SU-DHL-6 (cell line): ENCODE data around the gene RNF166.

Source experiments
- H2AFZ ChIP-seq: fragments of 200-600 bp; sonication (generic); 2 replicates; pipeline ENCODE4 v1.6.1; 2014; ENCODE audit warnings: low read depth, mild to moderate bottlenecking, moderate library complexity, mixed read lengths, antibody characterized with exemption, low read length; ENCODE audit not compliant: severe bottlenecking
- H3F3A ChIP-seq: fragments of 200-600 bp; shearing (Covaris generic); 2 replicates; pipeline ENCODE4 v1.6.0; 2016; ENCODE audit warnings: antibody characterized with exemption, mild to moderate bottlenecking; ENCODE audit not compliant: insufficient read depth
- H3K27ac ChIP-seq: fragments of 200-600 bp; sonication (generic); 2 replicates; pipeline ENCODE4 v1.5.1; 2016; ENCODE audit warnings: low read depth, mild to moderate bottlenecking, low read length, moderate library complexity, mixed read lengths
- H3K27me3 ChIP-seq: fragments of 200-600 bp; sonication (generic), shearing (Covaris generic); 2 replicates; pipeline ENCODE4 v1.6.0; 2014; ENCODE audit warnings: mild to moderate bottlenecking, low read length
- H3K36me3 ChIP-seq: fragments of 200-600 bp; sonication (generic); 2 replicates; pipeline ENCODE4 v1.6.1; 2014; ENCODE audit warnings: mild to moderate bottlenecking, low read length, mixed read lengths
- H3K4me2 ChIP-seq: fragments of 300-600, 200-600 bp; shearing (Covaris generic), sonication (generic); 2 replicates; pipeline ENCODE4 v1.6.0; 2014; ENCODE audit warnings: low read length, low read depth, mild to moderate bottlenecking; ENCODE audit not compliant: poor library complexity, severe bottlenecking
- H3K4me3 ChIP-seq: fragments of 200-600 bp; sonication (generic); 2 replicates; pipeline ENCODE4 v1.5.1; 2014; ENCODE audit warnings: antibody characterized with exemption, low read length, mild to moderate bottlenecking, mixed read lengths; ENCODE audit not compliant: insufficient read depth, poor library complexity, severe bottlenecking
- H3K79me2 ChIP-seq: fragments of 200-600 bp; sonication (generic); 2 replicates; pipeline ENCODE4 v1.6.1; 2014; ENCODE audit warnings: mild to moderate bottlenecking, low read length, moderate library complexity; ENCODE audit not compliant: insufficient read depth
- H3K9ac ChIP-seq: fragments of 200-600 bp; sonication (generic); 2 replicates; pipeline ENCODE4 v1.7.0; 2014; ENCODE audit warnings: mild to moderate bottlenecking, low read length
- H3K9me2 ChIP-seq: fragments of 200-600 bp; sonication (generic); replicated peaks from 2 replicates; pipeline ENCODE4 v1.6.1; 2014; ENCODE audit warnings: low read length; ENCODE audit not compliant: insufficient read depth
- H3K9me3 ChIP-seq: fragments of 200-600 bp; sonication (generic); 2 replicates; pipeline ENCODE4 v1.6.1; 2014; ENCODE audit warnings: low read length, mixed read lengths; ENCODE audit not compliant: insufficient read depth
- H4K20me1 ChIP-seq: fragments of 200-600 bp; sonication (generic); 2 replicates; pipeline ENCODE4 v1.6.1; 2014; ENCODE audit warnings: low read depth, mild to moderate bottlenecking, antibody characterized with exemption, low read length, moderate library complexity, mixed read lengths
- CTCF ChIP-seq: fragments of 200-600 bp; sonication (generic); IDR thresholded peaks from one replicate; pipeline ENCODE4 v1.5.1; 2017; ENCODE audit warnings: antibody characterized with exemption, mild to moderate bottlenecking, low read length, moderate library complexity; ENCODE audit not compliant: insufficient read depth, poor library complexity, severe bottlenecking
- EZH2phosphoT487 ChIP-seq: fragments of 200-600 bp; sonication (generic), shearing (Covaris generic); conservative IDR thresholded peaks from 2 replicates; pipeline ENCODE4 v1.6.1; 2018; ENCODE audit warnings: mild to moderate bottlenecking, antibody characterized with exemption, low read length, moderate library complexity, mixed read lengths

RNF166 gene

DNA sequence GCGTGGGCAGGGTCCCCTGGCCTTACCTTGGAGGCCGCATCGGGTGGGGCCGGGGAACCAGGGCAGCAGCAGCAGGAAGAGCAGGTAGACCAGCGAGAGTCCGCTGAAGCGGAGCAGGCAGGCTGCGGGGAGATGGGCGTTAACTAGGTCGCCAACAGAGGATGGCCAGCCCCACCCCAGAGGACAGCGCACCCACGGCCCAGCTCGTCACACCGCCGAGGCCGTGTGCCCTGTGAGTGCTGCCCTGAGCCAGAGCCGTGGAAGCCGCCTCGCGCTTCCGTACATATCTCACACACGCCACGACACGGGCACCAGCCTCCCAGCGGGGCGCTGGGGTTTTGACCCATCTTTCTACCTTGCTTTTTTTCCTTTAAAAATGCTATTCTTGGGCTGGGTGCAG lies 43.1 kb upstream of the RNF166 start:
- no peaks in the 10 kb centered on the region for H4K20me1 ChIP-seq
- no peak overlapping the region for H2AFZ ChIP-seq
- no peak overlapping the region for H3K4me2 ChIP-seq
- no peaks in the 10 kb centered on the region for H3K9me3 ChIP-seq
- no peaks in the 10 kb centered on the region for H3K9me2 ChIP-seq
- H3K79me2 ChIP-seq = no peaks in the 10 kb centered on the region
- no peaks in the 10 kb centered on the region for H3K27me3 ChIP-seq
- no peak overlapping the region for H3K9ac ChIP-seq
- no peaks in the 10 kb centered on the region for H3K36me3 ChIP-seq
- no peak overlapping the region for H3K27ac ChIP-seq
- no peaks in the 10 kb centered on the region for H3F3A ChIP-seq
- TF ChIP-seq EZH2phosphoT487 (no peak), CTCF (no peak)
- no peak overlapping the region for H3K4me3 ChIP-seq

- no peak for TF ChIP-seq CTCF
- TF ChIP-seq EZH2phosphoT487 = no peak
- no peak overlapping the region for H2AFZ ChIP-seq
- H3K4me2 ChIP-seq = no peak overlapping the region
- H3K27ac ChIP-seq = no peak overlapping the region
- no peaks in the 10 kb centered on the region for H3K36me3 ChIP-seq
- no peaks in the 10 kb centered on the region for H3K27me3 ChIP-seq
- H3F3A ChIP-seq = no peaks in the 10 kb centered on the region
- H3K9me3 ChIP-seq = no peaks in the 10 kb centered on the region
- no peaks in the 10 kb centered on the region for H3K79me2 ChIP-seq
- no peaks in the 10 kb centered on the region for H4K20me1 ChIP-seq
- H3K9ac ChIP-seq = no peak overlapping the region
- H3K4me3 ChIP-seq = no peak overlapping the region
- no peaks in the 10 kb centered on the region for H3K9me2 ChIP-seq
These were observed 42.2 kb upstream of the RNF166 start for GRCh38 chr16:88748364-88748763.

GRCh38 chr16:88747588-88748301 lies 41.5 kb upstream of the RNF166 start:
- peak; percentile 21 for TF ChIP-seq CTCF
- TF ChIP-seq EZH2phosphoT487 = no peak
- H3K79me2 ChIP-seq = no peaks in the 10 kb centered on the region
- H3K27me3 ChIP-seq = no peaks in the 10 kb centered on the region
- no peaks in the 10 kb centered on the region for H4K20me1 ChIP-seq
- no peaks in the 10 kb centered on the region for H3K36me3 ChIP-seq
- H3K4me3 ChIP-seq = no peak overlapping the region
- H2AFZ ChIP-seq = no peak overlapping the region
- no peaks in the 10 kb centered on the region for H3K9me2 ChIP-seq
- no peak overlapping the region for H3K27ac ChIP-seq
- no peaks in the 10 kb centered on the region for H3K9me3 ChIP-seq
- H3K9ac ChIP-seq = no peak overlapping the region
- no peak overlapping the region for H3K4me2 ChIP-seq
- no peaks in the 10 kb centered on the region for H3F3A ChIP-seq

DNA sequence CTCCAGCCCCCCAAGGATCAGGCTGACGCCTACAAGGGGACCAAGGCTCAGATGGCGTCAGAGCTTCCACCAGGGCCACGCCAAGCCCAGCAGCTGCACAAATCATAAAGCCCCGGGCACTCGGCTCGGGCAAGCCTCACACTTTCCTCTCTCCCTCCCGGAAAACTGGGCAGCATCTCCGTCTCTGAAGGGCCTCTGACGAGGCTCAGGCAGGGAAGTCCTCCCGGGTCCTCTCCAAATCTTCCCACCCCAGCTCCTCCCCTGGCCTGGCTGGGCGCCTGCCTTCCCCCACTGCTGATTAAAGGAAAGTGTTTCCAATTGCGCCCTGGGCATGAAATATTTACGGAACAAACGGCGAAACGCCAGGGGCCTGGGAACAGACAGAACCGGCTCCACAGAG lies 40.3 kb upstream of the RNF166 start:
- H3K27me3 ChIP-seq = no peaks in the 10 kb centered on the region
- H3F3A ChIP-seq = no peaks in the 10 kb centered on the region
- no peaks in the 10 kb centered on the region for H3K9me3 ChIP-seq
- no peak overlapping the region for H3K4me3 ChIP-seq
- no peak overlapping the region for H2AFZ ChIP-seq
- H3K9ac ChIP-seq = no peak overlapping the region
- TF ChIP-seq EZH2phosphoT487 (no peak), CTCF (no peak)
- H3K27ac ChIP-seq = no peak overlapping the region
- H3K79me2 ChIP-seq = no peaks in the 10 kb centered on the region
- no peak overlapping the region for H3K4me2 ChIP-seq
- H4K20me1 ChIP-seq = no peaks in the 10 kb centered on the region
- H3K9me2 ChIP-seq = no peaks in the 10 kb centered on the region
- no peaks in the 10 kb centered on the region for H3K36me3 ChIP-seq
